Esophagus muscularis mucosa (tissue), 4 donors: ENCODE results near the gene MAPKAPK5. TPM values are rescaled to one million over a fixed set of nuclear protein-coding genes. Genes with fewer than 3 reads are reported as not detected.

Experiments used
- DNase-seq: peaks from one replicate; pipeline ENCODE4 v3.0.0-alpha.2; 2017; ENCODE audit errors: extremely low spot score
- H3K27ac ChIP-seq, 4 donors: fragments of 200-600 bp; sonication (generic); replicated peaks in 1 of 4; 1 replicate in 3 of 4; 2 replicates in 1 of 4; pipeline ENCODE4 v1.5.1; 2016 to 2019; ENCODE audit warnings: mild to moderate bottlenecking in 1 of 4
- H3K27me3 ChIP-seq, 4 donors: fragments of 200-600 bp; sonication (generic); one replicate each; pipeline versions ENCODE4 v1.5.1 to v1.6.0; 2016 to 2019
- H3K36me3 ChIP-seq, 4 donors: fragments of 200-600 bp; sonication (generic); one replicate each; pipeline ENCODE4 v1.5.1; 2016 to 2019
- H3K4me1 ChIP-seq, 4 donors: fragments of 200-600 bp; sonication (generic); one replicate each; pipeline ENCODE4 v1.5.1; 2016 to 2019
- H3K4me3 ChIP-seq, 4 donors: fragments of 200-600 bp; sonication (generic); 1 replicate in 2 of 4; 2 replicates in 2 of 4; pipeline ENCODE4 v1.5.1; 2016 to 2019; ENCODE audit warnings: mild to moderate bottlenecking in 4 of 4, moderate library complexity in 1 of 4
- H3K9me3 ChIP-seq, 4 donors: fragments of 200-600 bp; sonication (generic); 1 replicate in 3 of 4; 2 replicates in 1 of 4; pipeline ENCODE4 v1.5.1; 2016 to 2019
- CTCF ChIP-seq, 3 experiments: fragments of 200-600 bp in 2 of 3; fragments of 450-650 bp in 1 of 3; sonication (generic) in 2 of 3; IDR thresholded peaks; one replicate each; pipeline ENCODE4 v1.5.1; 2017 to 2019; ENCODE audit warnings: antibody characterized with exemption in 3 of 3, mild to moderate bottlenecking in 2 of 3, moderate library complexity in 1 of 3
- EP300 ChIP-seq: sonication (generic); formaldehyde crosslinking; IDR thresholded peaks from one replicate; pipeline ENCODE4 v1.6.1; 2017; ENCODE audit warnings: antibody characterized with exemption
- POLR2A ChIP-seq: fragments of 450-650 bp; IDR thresholded peaks from one replicate; pipeline ENCODE4 v1.6.1; 2017; ENCODE audit warnings: antibody characterized with exemption, moderate library complexity, mild to moderate bottlenecking, low read depth
- POLR2AphosphoS5 ChIP-seq, 2 donors: sonication (generic); formaldehyde crosslinking; IDR thresholded peaks; one replicate each; pipeline ENCODE4 v1.6.1; 2017; ENCODE audit warnings: antibody characterized with exemption in 2 of 2
- WGBS: methylation state at CpG from one replicate; pipeline ENCODE4 v1.1.5; 2018; 5-methylcytosine and 5-hydroxymethylcytosine counted together
- intact Hi-C: fragments of 100-400 bp; cut with DNase I; formaldehyde crosslinking; loops from one replicate; pipeline ENCODE4 v1.15.1; 2023
- total RNA-seq, 4 donors: library from RNA; depleted of rRNA; stranded (reverse); fragments of >200 nt; gene quantifications; one replicate each; pipeline versions ENCODE4 v1.1.0 to v1.2.1, GENCODE V29; 2016

The MAPKAPK5 gene
- total RNA-seq, 4 donors from 2014 or later, result 30.3 to 43.7 (median 34.1) TPM

- H3K36me3 ChIP-seq, result peaks cover 1 to 20% (median 14%) of the 10 kb centered on the region in 4 donors
- peaks cover 0 to 5% (median 0%) of the 10 kb centered on the region in 4 donors for H3K9me3 ChIP-seq
- 75% methylated on average over 2 of the region's 2 CpGs for WGBS
- peaks cover 17 to 48% (median 38%) of the 10 kb centered on the region in 4 donors for H3K4me1 ChIP-seq
- H3K4me3 ChIP-seq, result no peak overlapping the region
- no peaks in the 10 kb centered on the region for H3K27me3 ChIP-seq
- TF ChIP-seq EP300, result no peak
- no peak for TF ChIP-seq CTCF (IDR thresholded peaks at IDR 0.05)
- no peak for TF ChIP-seq POLR2A
- no peak for TF ChIP-seq POLR2AphosphoS5 (IDR thresholded peaks at IDR 0.05)
- no peak for DNase-seq
- intact Hi-C loops, result no loop called here
- no peak overlapping the region for H3K27ac ChIP-seq
These were observed 4.0 kb downstream of the MAPKAPK5 start for GRCh38 chr12:111846016-111846415.

DNA sequence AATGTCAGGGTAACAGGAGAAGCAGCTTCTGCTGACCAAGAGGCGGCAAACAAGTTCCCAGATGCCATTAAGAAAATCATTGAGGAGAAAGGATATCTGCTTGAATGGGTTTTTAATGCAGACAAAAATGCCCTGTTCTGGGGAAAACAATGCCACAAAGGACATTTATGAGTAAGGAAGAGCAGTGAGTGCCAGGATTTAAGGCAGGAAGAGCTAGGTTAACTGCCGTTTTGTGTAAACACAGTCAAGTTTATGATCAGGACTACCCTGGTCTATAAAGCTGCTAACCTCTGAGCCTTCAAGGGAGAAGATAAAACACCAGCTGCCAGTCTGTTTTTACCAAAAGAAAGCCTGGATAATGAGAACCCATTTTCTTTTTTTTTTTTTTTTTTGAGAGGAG is 8.5 kb downstream of the MAPKAPK5 start:
- no peak overlapping the region for H3K4me3 ChIP-seq
- no peak for DNase-seq
- 88% methylated on average over 2 of the region's 2 CpGs for WGBS
- H3K27ac ChIP-seq, result no peak overlapping the region
- intact Hi-C loops, result no loop called here
- H3K36me3 ChIP-seq, result peaks cover 6 to 34% (median 26%) of the 10 kb centered on the region in 4 donors
- peaks cover 0 to 5% (median 0%) of the 10 kb centered on the region in 4 donors for H3K9me3 ChIP-seq
- TF ChIP-seq POLR2A (no peak), POLR2AphosphoS5 (IDR thresholded peaks at IDR 0.05) (no peak), EP300 (no peak), CTCF (IDR thresholded peaks at IDR 0.05) (no peak)
- no peaks in the 10 kb centered on the region for H3K27me3 ChIP-seq
- H3K4me1 ChIP-seq, result peaks cover 0 to 15% (median 7%) of the 10 kb centered on the region in 4 donors

DNA sequence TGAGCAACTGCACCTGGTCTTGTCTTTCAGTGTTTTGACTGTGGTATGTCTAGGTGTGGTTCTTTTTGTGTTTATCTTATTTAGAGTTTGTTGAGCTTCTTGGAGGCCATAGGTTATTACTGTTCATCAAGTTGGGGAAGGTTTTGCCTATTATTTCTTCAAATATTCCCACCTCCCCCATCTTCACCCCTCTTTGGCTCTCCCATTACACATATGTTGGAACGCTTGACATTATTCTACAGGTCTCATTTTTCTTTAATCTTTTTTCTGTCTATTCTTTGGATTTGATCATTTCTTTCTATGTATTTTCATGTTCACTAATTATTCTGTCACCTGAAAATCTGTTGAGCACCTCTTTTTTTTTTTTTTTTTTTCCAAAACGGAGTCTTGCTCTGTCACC is 16.2 kb downstream of the MAPKAPK5 start:
- no peak for DNase-seq
- H3K27me3 ChIP-seq, result no peaks in the 10 kb centered on the region
- H3K4me1 ChIP-seq, result no peaks in the 10 kb centered on the region
- no peaks in the 10 kb centered on the region for H3K9me3 ChIP-seq
- no peak overlapping the region for H3K4me3 ChIP-seq
- TF ChIP-seq EP300 (no peak), POLR2A (no peak), CTCF (IDR thresholded peaks at IDR 0.05) (no peak), POLR2AphosphoS5 (IDR thresholded peaks at IDR 0.05) (no peak)
- 100% methylated on average over 2 of the region's 2 CpGs for WGBS
- no peak overlapping the region for H3K27ac ChIP-seq
- peaks cover 0 to 4% (median 2%) of the 10 kb centered on the region in 4 donors for H3K36me3 ChIP-seq
- intact Hi-C loops, result no loop called here

- H3K4me3 ChIP-seq, result no peak overlapping the region
- peaks cover 0 to 7% (median 2%) of the 10 kb centered on the region in 4 donors for H3K36me3 ChIP-seq
- DNase-seq, result no peak
- H3K4me1 ChIP-seq, result no peaks in the 10 kb centered on the region
- H3K27ac ChIP-seq, result no peak overlapping the region
- H3K9me3 ChIP-seq, result no peaks in the 10 kb centered on the region
- intact Hi-C loops, result no loop called here
- no peaks in the 10 kb centered on the region for H3K27me3 ChIP-seq
- 97% methylated on average over 7 of the region's 7 CpGs for WGBS
- TF ChIP-seq POLR2A, result no peak
- no peak for TF ChIP-seq CTCF (IDR thresholded peaks at IDR 0.05)
- no peak for TF ChIP-seq POLR2AphosphoS5 (IDR thresholded peaks at IDR 0.05)
- TF ChIP-seq EP300, result no peak
These were observed 16.8 kb downstream of the MAPKAPK5 start for GRCh38 chr12:111858778-111859177.

DNA sequence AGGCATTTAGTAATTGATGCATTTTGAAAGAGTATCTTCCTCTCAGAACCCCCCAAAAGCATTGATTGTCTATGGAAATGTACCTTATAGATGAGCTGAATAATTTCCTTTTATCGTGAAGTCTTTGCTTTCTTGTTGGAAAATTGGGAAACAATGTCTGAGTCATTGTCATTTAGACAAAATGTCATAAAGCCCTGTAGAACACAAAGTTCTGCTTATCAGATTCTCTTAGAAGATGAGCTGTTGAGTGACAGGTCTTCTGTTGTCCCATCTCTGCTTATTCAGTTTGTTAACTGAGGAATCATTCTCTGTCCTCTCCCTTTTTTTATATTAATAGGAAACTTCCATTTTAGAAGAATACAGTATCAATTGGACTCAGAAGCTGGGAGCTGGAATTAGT is 22.9 kb downstream of the MAPKAPK5 start:
- Histone ChIP-seq H3K9me3 (no peaks in the 10 kb centered on the region), H3K27ac (no peak overlapping the region), H3K27me3 (no peaks in the 10 kb centered on the region), H3K4me3 (no peak overlapping the region), H3K4me1 (no peaks in the 10 kb centered on the region), H3K36me3 (peaks cover 28 to 49% (median 46%) of the 10 kb centered on the region in 4 donors)
- WGBS, result 100% methylated on average over 1 of the region's 1 CpG
- no peak for TF ChIP-seq CTCF (IDR thresholded peaks at IDR 0.05)
- TF ChIP-seq EP300, result no peak
- no peak for TF ChIP-seq POLR2A
- no peak for TF ChIP-seq POLR2AphosphoS5 (IDR thresholded peaks at IDR 0.05)
- intact Hi-C loops, result no loop called here
- no peak for DNase-seq
